Activated CD8-positive, alpha-beta memory T cell treated with anti-CD3 and anti-CD28 coated beads for 1 hour (primary cell): ENCODE results near the gene PTPRN2.

Experiments used
- DNase-seq, 2 donors: peaks; one replicate each; pipeline ENCODE4 v3.0.0-alpha.2; 2020; ENCODE audit warnings: low read depth in 1 of 2; ENCODE audit errors: extremely low read depth in 1 of 2

Gene PTPRN2

DNA sequence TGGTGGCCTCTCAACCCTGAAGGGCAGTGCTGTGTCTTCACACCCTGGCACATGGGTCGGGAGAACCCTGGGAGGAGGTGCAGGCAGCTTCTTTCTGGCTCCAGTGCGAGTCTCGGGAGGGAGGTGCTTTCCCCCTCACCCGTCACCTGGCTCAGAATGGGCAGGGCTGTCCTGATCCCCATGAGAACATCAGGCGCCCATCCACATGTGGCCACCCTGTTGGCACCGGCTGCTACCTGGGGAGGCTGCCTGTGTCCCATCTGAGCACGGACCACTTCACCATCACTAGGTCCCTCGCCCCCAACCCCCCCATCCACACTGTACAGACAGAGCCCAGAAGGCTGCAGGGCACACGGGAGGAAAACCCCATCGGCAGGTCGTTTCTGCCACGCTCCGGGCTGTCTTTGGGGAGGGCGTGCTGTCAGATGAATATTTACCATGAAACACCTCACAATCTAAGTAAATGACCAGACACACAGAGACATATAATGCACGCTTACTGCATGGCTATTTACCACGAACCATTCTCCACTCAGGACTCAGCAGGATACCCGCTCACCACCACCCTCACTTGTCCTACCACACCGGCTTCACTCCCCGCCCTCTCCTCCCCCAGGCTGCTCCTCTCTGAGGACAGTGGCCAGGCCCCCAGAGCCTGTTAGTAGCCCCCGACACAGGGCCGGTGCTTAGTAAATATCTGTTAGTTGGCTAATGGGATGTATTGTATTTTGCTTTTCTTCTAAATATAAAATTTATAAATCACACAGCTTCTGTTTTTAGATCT, 968.6 kb downstream of the PTPRN2 start:
- no peak for DNase-seq

GRCh38 chr7:157618091-157618726, 969.4 kb downstream of the PTPRN2 start:
- no peak for DNase-seq

GRCh38 chr7:157617401-157617800, 970.2 kb downstream of the PTPRN2 start:
- no peak for DNase-seq

GRCh38 chr7:157616931-157617330, 970.7 kb downstream of the PTPRN2 start:
- DNase-seq: no peak

- DNase-seq: no peak
Observed at GRCh38 chr7:157616426-157616825, 971.2 kb downstream of the PTPRN2 start.

- no peak for DNase-seq
Observed at GRCh38 chr7:157615852-157616251, 971.8 kb downstream of the PTPRN2 start.

GRCh38 chr7:157615101-157615817, 972.4 kb downstream of the PTPRN2 start:
- no peak for DNase-seq

DNA sequence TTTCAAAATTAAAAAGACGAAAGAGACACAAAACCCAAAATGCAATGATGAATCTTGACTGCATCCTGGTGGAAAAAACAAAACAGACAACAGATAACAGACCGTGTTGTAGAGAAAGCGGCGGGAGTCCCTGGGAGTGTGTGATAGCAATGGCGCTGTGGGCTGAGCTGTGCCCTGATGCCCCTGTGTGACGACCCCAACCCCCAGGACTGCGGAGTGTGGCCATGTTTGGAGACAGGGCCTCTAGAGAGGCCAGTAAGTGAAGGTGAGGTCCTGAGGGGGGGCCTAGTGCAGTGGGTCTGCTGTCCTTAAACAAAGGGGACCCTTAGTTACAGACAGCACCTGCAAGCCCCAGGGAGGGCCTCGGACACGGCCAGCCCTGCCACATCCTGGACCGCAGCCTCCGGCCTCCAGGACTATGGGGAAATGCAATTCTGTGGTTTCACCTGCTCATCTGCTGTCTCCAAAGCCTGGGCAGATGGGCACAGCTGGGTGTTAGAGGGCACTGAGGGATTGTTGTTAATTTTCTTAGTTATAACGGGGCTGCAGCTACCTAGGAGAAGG, 973.1 kb downstream of the PTPRN2 start:
- no peak for DNase-seq

- no peak for DNase-seq
Observed at GRCh38 chr7:157613575-157614322, 973.9 kb downstream of the PTPRN2 start.

GRCh38 chr7:157612664-157613561, 974.7 kb downstream of the PTPRN2 start:
- DNase-seq: peak; percentile 23 to 37

DNA sequence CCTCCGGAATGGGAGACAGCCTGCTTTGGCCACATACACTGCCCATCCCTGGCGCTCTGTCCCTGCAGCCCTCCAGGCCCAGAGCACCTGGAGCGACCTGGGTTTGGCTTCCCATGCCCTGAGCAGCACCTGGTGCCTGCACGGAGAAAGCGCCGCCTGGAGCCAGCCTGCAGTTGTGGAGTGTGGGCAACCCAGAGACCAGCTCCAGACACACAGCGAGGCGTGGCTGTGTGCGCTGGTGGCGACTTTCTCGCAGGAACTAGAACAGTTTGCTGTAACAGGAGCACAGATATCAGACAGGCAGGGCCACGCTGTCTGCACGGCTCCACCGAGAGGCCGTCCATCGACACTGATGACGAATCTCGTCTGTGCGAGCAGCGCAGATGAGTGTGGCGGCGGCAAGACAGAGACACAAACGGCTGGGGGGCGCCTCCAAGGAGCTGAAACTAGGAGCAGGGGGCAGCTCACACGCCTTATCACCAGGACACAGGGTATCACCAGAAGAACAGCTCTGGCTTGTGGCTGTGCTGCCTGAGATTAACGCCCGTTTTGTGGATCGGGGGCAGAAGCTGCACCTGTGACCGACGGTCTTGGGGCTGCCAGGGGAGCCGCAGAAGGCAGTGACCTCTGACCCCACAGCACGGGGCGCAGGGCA, 975.5 kb downstream of the PTPRN2 start:
- no peak for DNase-seq

DNA sequence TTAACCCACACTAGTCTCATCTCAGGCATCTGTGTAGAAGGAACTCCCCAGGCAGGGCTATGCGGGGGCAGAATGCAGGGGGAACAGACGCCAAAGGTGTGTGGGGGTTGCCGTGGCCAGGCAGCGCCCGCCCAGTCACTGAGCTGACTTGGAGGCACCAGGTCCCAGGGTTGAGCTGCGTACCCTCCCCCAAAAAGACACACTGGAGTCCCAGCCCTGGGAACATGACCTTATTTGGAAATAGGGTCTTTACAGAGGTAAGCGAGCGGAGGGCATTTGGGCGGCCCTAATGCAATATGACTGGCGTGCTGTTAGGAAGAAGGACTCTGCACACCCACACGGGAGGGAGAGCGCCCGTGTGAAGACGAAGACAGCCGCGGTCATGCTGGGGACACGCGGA, 976.3 kb downstream of the PTPRN2 start:
- DNase-seq: no peak

GRCh38 chr7:157610671-157611295, 976.8 kb downstream of the PTPRN2 start:
- DNase-seq: no peak

- DNase-seq: no peak
Observed at GRCh38 chr7:157609932-157610640, 977.5 kb downstream of the PTPRN2 start.

DNA sequence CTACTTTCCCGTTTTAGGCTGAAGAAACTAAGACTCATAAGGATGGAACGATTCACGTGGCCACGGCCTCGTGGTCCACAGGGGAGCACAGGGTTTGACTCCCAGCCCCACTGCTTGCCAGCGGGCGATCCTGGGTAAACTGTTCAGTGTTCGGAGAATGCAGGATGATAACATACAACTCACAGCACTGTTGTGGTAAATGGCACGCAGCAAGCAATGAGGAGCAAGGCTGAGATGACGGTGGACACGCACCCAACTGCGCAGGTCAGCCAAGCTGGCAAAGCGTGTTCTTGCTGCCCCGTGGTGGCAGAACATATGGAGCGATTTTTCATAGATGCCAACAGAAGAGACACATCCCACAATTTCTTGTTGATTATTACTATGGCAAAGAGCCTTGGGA, 978.1 kb downstream of the PTPRN2 start:
- no peak for DNase-seq

DNA sequence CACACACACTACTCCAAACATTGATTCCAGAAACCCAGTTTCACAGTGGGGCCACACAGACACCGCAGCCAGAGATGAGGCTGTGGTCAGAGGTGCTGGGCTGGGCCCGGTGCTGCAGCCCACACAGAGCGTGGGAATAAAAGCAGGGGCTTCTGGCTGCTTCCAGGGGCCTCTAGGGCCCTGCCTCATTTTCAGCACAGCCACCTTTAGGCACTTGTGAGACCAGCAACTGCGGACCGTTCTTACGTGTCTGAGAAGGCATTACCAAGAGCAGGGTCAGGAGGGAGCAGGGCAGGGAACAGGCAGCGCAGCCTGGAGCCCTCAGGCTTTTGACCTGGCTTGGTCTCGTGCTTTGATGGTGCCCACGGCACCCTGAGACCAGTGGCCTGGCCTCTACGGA, 980.4 kb downstream of the PTPRN2 start:
- DNase-seq: no peak

DNA sequence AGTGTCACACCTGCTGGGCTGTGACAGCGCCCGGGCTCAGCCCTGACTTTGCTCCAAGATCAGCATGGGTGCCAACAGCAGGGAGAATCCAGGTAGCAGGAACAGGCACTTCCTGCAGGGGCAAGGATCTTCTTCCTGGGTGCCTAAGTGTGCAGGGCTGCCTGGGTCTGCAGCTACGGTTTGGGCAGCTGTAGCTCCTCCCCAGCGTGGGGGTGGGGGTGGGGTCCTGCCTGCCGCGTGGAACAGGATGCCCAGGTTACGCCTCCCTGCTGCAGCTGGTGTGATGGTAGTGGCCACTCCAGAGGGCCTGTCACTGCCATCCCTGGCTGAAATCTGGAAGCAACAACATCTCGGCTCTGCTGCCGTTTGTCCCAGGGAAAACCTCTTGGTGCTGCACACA, 981.5 kb downstream of the PTPRN2 start:
- no peak for DNase-seq

DNA sequence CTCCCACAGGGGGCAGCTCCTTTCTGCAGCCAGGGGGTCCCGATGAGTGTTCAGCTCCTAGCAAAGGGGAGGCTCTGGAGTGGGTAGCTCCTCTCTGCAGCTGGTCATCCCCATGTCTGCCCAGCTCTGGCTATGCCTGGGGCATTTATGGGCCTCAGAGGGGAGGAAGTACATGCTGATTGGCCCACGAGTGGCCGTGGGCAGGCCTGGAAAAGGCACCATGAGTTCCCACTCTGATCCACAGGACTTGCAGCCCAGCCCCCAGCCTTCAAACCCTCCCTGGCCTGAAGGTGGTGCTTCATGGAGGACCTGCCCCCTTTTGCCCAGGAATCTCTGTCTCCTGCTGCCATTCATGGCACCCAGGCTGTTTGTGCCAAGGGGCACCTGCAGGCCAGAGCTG, 982.0 kb downstream of the PTPRN2 start:
- no peak for DNase-seq
